ENCODE results near the gene IL17B.
A peak's percentile ranks its signal among the peaks of the same experiment; 100 is the strongest.

Gene IL17B

DNA sequence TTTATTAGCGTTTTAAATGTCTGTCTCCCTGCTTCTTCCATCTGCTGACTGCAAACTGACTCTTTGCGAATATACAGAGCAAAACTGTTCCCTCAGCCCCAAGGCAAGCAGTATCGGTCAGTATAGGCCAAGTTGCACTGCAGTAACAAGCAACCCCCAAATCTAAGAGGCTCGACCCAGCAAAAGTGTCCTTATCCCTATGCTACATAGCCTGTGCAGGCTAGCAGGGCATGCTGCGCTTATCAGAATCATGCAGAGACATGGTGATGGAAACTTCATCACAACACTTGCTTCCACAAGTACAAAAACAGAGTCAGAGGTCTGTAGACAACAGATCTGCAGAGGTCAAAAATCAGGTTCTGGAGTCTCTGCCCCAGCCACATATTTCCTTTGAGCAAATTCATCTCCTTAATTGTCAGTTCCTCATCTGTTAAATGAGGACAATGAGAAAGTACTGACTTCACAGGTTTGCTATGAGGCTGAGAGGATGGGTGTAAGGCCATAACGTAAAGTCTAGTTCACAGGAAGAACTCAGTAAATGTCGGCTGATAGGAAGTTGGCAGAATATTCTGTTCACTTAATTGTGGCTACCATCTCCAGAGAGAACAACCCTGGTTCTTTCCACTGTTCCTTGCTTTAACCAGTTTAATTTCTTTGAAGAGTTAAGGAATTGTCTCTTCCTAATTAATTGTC is 9.6 kb upstream of the IL17B start:
- TF ChIP-seq, protein P1, sequence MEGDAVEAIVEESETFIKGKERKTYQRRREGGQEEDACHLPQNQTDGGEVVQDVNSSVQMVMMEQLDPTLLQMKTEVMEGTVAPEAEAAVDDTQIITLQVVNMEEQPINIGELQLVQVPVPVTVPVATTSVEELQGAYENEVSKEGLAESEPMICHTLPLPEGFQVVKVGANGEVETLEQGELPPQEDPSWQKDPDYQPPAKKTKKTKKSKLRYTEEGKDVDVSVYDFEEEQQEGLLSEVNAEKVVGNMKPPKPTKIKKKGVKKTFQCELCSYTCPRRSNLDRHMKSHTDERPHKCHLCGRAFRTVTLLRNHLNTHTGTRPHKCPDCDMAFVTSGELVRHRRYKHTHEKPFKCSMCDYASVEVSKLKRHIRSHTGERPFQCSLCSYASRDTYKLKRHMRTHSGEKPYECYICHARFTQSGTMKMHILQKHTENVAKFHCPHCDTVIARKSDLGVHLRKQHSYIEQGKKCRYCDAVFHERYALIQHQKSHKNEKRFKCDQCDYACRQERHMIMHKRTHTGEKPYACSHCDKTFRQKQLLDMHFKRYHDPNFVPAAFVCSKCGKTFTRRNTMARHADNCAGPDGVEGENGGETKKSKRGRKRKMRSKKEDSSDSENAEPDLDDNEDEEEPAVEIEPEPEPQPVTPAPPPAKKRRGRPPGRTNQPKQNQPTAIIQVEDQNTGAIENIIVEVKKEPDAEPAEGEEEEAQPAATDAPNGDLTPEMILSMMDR (IDR thresholded peaks at IDR 0.05; ENCODE audit: low read depth, low read length): no peak

DNA sequence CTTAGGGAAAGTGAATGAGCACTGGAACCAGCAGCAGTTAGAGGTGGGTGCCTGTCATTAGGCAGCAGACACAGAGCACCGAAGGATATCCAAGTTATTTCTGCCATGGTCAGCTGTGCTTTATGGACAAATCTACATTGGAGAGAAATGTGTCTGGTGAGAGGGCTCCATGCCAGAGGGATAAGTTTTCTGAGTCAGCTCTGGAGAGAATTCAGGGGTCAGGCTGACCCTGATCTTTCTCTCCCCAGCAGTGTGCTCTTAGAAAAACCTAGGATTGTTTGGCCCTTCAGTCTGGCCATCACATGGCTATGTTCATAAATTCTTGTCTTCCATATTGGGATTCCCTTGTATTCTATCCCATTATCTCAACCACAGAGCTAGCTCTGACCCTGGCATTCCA is 8.9 kb upstream of the IL17B start:
- peak; percentile 62 to 91 for DNase-seq (ENCODE audit: low read depth in 2 of 2)
- TF ChIP-seq, protein P1 (IDR thresholded peaks at IDR 0.05; ENCODE audit: low read depth, low read length): no peak
- H3K4me3 ChIP-seq (replicated peaks in 1 of 2; ENCODE audit: low read depth in 2 of 2, low read length in 2 of 2): no peak overlapping the region

More for the DNA sequence above, 9.6 kb upstream of the IL17B start:
- no peak overlapping the region for H3K4me3 ChIP-seq (replicated peaks in 1 of 2; ENCODE audit: low read depth in 2 of 2, low read length in 2 of 2)
- DNase-seq (ENCODE audit: low read depth in 2 of 2): no peak

DNA sequence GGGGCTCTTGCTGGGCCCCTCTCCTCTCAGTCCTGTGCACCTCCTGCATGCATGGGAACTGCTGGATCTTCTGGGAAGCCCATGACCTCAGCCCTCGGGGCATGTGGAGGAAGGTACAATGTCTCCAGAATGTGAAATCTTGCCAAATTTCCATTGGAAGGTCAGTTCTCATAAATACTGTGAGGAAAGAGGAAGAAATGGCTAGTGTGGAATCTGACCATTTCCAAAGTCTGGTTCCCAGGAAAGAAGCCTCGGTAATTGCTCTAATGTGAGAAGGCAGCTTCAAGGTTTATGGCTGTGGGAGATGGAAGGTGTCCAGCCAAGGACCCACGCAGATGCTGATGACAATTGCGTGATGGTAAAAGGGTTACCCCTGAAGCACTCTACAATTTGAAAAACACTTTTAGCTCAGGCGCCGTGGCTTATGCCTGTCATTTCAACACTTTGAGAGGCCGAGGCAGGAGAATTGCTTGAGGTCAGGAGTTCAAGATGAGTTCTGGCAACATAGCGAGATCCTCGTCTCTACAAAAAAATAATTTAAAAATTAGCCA is 8.1 kb upstream of the IL17B start:
- no peak overlapping the region for H3K4me3 ChIP-seq (replicated peaks in 1 of 2; ENCODE audit: low read depth in 2 of 2, low read length in 2 of 2)
- TF ChIP-seq, protein P1 (IDR thresholded peaks at IDR 0.05; ENCODE audit: low read depth, low read length): no peak
- DNase-seq (ENCODE audit: low read depth in 2 of 2): peak; percentile 62 to 87

DNA sequence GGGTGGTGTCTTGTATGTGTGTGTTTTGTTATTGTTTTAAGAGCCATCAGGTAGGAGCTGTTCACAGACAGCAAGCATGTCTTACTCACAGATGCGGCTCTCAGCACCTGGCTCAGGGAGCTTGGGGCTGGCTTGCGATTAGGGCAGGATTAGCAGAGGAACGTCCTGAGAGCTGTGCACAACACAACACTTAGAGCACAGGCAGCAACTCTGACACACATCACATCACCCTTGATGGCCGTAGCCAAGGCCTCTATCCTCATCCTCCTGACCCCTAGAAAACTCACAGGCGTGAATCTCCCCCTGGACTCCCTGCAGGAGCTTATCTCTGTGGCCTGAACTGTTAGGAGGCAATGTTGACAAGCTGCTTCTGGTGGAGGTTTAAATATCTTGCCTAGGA is 7.1 kb upstream of the IL17B start:
- TF ChIP-seq, protein P1 (IDR thresholded peaks at IDR 0.05; ENCODE audit: low read depth, low read length): no peak
- H3K4me3 ChIP-seq (replicated peaks in 1 of 2; ENCODE audit: low read depth in 2 of 2, low read length in 2 of 2): no peak overlapping the region
- DNase-seq (ENCODE audit: low read depth in 2 of 2): no peak

DNA sequence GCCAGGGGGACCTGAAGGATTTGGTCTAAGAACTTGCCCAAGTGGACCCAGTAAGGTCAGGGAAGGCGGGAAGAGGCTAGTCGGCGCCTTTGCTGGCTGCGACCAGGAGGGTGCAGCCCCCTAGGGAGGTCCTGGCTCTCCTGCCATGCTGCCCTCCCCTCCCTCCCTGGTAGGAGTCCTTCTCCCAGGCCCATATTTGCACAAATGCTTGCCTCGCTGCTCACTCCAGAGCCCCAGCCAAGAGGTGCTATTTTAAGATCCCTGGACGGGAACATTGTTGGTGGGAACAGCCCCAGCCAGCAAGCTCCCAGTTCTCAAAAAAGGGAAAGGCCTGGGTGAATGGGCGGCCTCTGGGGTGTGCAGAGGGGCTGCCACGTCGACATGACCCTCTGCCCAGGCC is 4.3 kb upstream of the IL17B start:
- peak in 1 of 2 donors; percentile 33 for DNase-seq (ENCODE audit: low read depth in 2 of 2)
- H3K4me3 ChIP-seq (replicated peaks in 1 of 2; ENCODE audit: low read depth in 2 of 2, low read length in 2 of 2): no peak overlapping the region
- TF ChIP-seq, protein P1 (IDR thresholded peaks at IDR 0.05; ENCODE audit: low read depth, low read length): no peak

DNA sequence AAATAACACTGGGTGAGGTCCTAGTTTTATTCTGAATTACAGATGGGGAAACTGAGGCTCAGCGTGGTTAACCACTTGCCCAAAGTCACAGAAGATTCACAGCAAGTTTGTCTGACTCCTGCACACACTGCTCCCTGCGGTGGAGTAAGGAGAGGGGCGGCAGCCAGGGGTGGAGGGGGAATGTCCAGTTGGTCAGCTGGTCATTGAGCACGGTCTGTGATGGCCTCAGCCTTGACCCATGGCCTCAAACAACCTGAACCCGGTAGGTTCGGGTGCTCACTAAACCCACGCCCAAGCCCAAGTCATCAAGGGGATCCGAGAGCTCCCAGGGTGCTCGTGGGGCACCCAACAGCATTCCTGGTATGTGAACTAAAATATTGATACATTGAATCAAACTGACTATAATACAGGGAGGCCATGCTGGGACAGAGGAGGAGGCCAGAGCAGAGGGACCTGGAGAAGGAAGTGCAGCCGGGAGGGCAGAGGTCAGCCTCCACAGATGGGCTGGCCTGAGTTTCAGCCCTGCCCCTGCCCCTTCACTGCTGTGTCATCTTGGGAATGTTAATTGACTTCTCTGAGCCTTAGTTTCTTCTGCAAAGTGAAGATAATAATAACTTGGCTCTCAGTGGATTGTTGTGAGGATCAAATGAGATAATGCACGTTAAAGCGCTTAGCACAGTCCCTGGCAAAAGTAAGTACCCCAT is 3.6 kb upstream of the IL17B start:
- TF ChIP-seq, protein P1 (IDR thresholded peaks at IDR 0.05; ENCODE audit: low read depth, low read length): no peak
- no peak for DNase-seq (ENCODE audit: low read depth in 2 of 2)
- H3K4me3 ChIP-seq (replicated peaks in 1 of 2; ENCODE audit: low read depth in 2 of 2, low read length in 2 of 2): no peak overlapping the region
